K562 (cell line): Measurements from ENCODE around the gene MTF1. TPM values are rescaled to one million over a fixed set of nuclear protein-coding genes. Genes with fewer than 3 reads are reported as not detected.

Experiments
- CBFA2T3 ChIP-seq: fragments of 450-650 bp; IDR thresholded peaks from 2 replicates; pipeline ENCODE4 v1.6.1; 2017
- CBX8 ChIP-seq: fragments of 200-600 bp; sonication (generic); IDR thresholded peaks from 2 replicates; pipeline ENCODE4 v1.6.1; 2012; ENCODE audit warnings: borderline replicate concordance, mixed run types, low read depth, mild to moderate bottlenecking, moderate library complexity, mixed read lengths, low read length, control low read depth, inconsistent platforms; ENCODE audit not compliant: poor library complexity, severe bottlenecking; ENCODE audit errors: extremely low read depth
- CCAR2 ChIP-seq: fragments of 200-400 bp; formaldehyde crosslinking; IDR thresholded peaks from 2 replicates; pipeline ENCODE4 v1.6.1; 2017; ENCODE audit warnings: mild to moderate bottlenecking, low read depth, low read length
- CHD4 ChIP-seq: fragments of 200-600 bp; sonication (generic); IDR thresholded peaks from 3 replicates; pipeline ENCODE4 v1.6.1; 2012; ENCODE audit warnings: low read depth, mild to moderate bottlenecking, mixed read lengths, low read length, inconsistent platforms; ENCODE audit not compliant: insufficient read depth, insufficient replicate concordance, poor library complexity, severe bottlenecking
- DPF2 ChIP-seq: fragments of 450-650 bp; IDR thresholded peaks from 2 replicates; pipeline ENCODE4 v1.6.1; 2016
- E2F6 ChIP-seq, 2 experiments: IDR thresholded peaks; 2 replicates each; pipeline ENCODE4 v1.6.1; 2011; ENCODE audit warnings: borderline replicate concordance in 1 of 2, control low read depth in 1 of 2, low read depth in 1 of 2, low read length in 1 of 2, mild to moderate bottlenecking in 1 of 2, mixed read lengths in 1 of 2, moderate library complexity in 1 of 2; ENCODE audit not compliant: insufficient read depth in 1 of 2, insufficient read length in 1 of 2, poor library complexity in 1 of 2, severe bottlenecking in 1 of 2; ENCODE audit errors: extremely low read depth in 1 of 2
- EWSR1 ChIP-seq: fragments of 450-650 bp; IDR thresholded peaks from 2 replicates; pipeline ENCODE4 v1.6.1; 2018; ENCODE audit warnings: borderline replicate concordance, mild to moderate bottlenecking, low read depth, moderate library complexity; ENCODE audit not compliant: partially characterized antibody
- HDAC2 ChIP-seq: fragments of 450-650 bp; IDR thresholded peaks from 2 replicates; pipeline ENCODE4 v1.6.1; 2016; ENCODE audit warnings: mild to moderate bottlenecking
- IRF2 ChIP-seq: sonication (generic); formaldehyde crosslinking; IDR thresholded peaks from 2 replicates; pipeline ENCODE4 v1.8.1; 2022; ENCODE audit warnings: mild to moderate bottlenecking, missing genetic modification reagents
- MAFK ChIP-seq: IDR thresholded peaks from 2 replicates; pipeline ENCODE4 v1.6.1; 2011; ENCODE audit warnings: low read length, improper control_type of control experiment
- MTF1 ChIP-seq: fragments of 250-450 bp; sonication (Bioruptor Pico); IDR thresholded peaks from 2 replicates; pipeline ENCODE4 v1.9.0; 2021; ENCODE audit warnings: moderate library complexity, mild to moderate bottlenecking, inconsistent platforms, borderline replicate concordance
- NBN ChIP-seq: fragments of 450-650 bp; IDR thresholded peaks from 2 replicates; pipeline ENCODE4 v1.6.1; 2016; ENCODE audit warnings: low read depth, mild to moderate bottlenecking
- NR2F6 ChIP-seq: fragments of 450-650 bp; formaldehyde crosslinking; IDR thresholded peaks from 2 replicates; pipeline ENCODE4 v1.4.0; 2020; ENCODE audit warnings: mild to moderate bottlenecking
- POLR2H ChIP-seq: IDR thresholded peaks from 2 replicates; pipeline ENCODE4 v1.6.1; 2016; ENCODE audit warnings: missing genetic modification characterization, low read depth, mild to moderate bottlenecking, control low read depth, missing compliant biosample characterization, moderate library complexity
- PTTG1 ChIP-seq: fragments of 450-650 bp; IDR thresholded peaks from 2 replicates; pipeline ENCODE4 v1.6.1; 2016; ENCODE audit warnings: low read depth, mild to moderate bottlenecking, missing genetic modification characterization, missing compliant biosample characterization
- SMC3 ChIP-seq: conservative IDR thresholded peaks from 2 replicates; pipeline ENCODE4 v1.6.1; 2011; ENCODE audit warnings: low read depth, low read length, improper control_type of control experiment; ENCODE audit not compliant: insufficient read depth
- TFAP4 ChIP-seq: sonication (generic); formaldehyde crosslinking; IDR thresholded peaks from 2 replicates; pipeline ENCODE4 v1.8.0; 2022; ENCODE audit warnings: missing genetic modification reagents, mild to moderate bottlenecking, moderate library complexity, borderline replicate concordance
- XRCC4 ChIP-seq: IDR thresholded peaks from one replicate; pipeline ENCODE4 v1.6.1; 2011; ENCODE audit not compliant: insufficient read depth, insufficient read length; ENCODE audit errors: extremely low read depth
- ZBTB34 ChIP-seq: fragments of 250-450 bp; sonication (Bioruptor Pico); IDR thresholded peaks from 2 replicates; pipeline ENCODE4 v1.8.0; 2021; ENCODE audit warnings: mild to moderate bottlenecking, moderate library complexity
- ZKSCAN3 ChIP-seq: fragments of 250-450 bp; sonication (Bioruptor Pico); IDR thresholded peaks from 2 replicates; pipeline ENCODE4 v1.4.0; 2020
- ZNF277 ChIP-seq: fragments of 250-450 bp; sonication (Bioruptor Pico); IDR thresholded peaks from 2 replicates; pipeline ENCODE4 v1.8.0; 2022; ENCODE audit warnings: inconsistent platforms, mild to moderate bottlenecking, moderate library complexity, borderline replicate concordance
- ZNF584 ChIP-seq: fragments of 200-800 bp; sonication (Bioruptor generic); IDR thresholded peaks from 2 replicates; pipeline ENCODE4 v1.6.1; 2016; ENCODE audit warnings: low read depth, mild to moderate bottlenecking, missing genetic modification characterization, missing compliant biosample characterization
- polyA plus RNA-seq, 8 experiments: library from polyadenylated mRNA; depleted of rRNA in 4 of 8; stranded (reverse) in 5 of 8; unstranded in 3 of 8; fragments of >200 nt; fragmentation: Nextera tagmentation in 2 of 8; fragmentation: Illumina TruSeq in 1 of 8; extraction: Ambion mirVana in 2 of 8; extraction: Trizol in 1 of 8; gene quantifications; 2 replicates each; pipeline versions ENCODE4 v1.2.1 to v1.2.3, GENCODE V29; 2011 to 2014; ENCODE audit warnings: inconsistent platforms in 1 of 8, missing spikeins in 1 of 8
- total RNA-seq, 7 experiments: library from RNA; depleted of rRNA in 6 of 7; stranded (reverse); fragments of >200 nt in 6 of 7; fragmentation: Illumina TruSeq in 2 of 7; extraction: Trizol in 2 of 7; gene quantifications; 2 replicates each; pipeline versions ENCODE4 v1.2.1 to v1.2.3, GENCODE V29; 2011 to 2021; ENCODE audit warnings: low replicate concordance in 1 of 7

MTF1 gene
- total and polyA plus RNA-seq, 9 of the 15 experiments (the other 6 are each of a cell fraction or from before 2014, with no cell fraction given), result 1.1 to 12.2 (median 4.3) TPM

GRCh38 chr1:37859507-37860345 is at the start of gene MTF1 (continued):
- TF ChIP-seq E2F6 (IDR thresholded peaks at IDR 0.05; ENCODE audit: borderline replicate concordance in 1 of 2, extremely low read depth in 1 of 2, insufficient read depth in 1 of 2, insufficient read length in 1 of 2, low read depth in 1 of 2, low read length in 1 of 2, poor library complexity in 1 of 2, severe bottlenecking in 1 of 2), result peak; percentile 84 to 92
- TF ChIP-seq CBFA2T3, result no peak
- peak; percentile 40 for TF ChIP-seq NBN
- TF ChIP-seq ZNF277 (CRISPR knock-in tag), result no peak
- TF ChIP-seq EWSR1, result no peak
- no peak for TF ChIP-seq MTF1 (CRISPR knock-in tag)
- peak; percentile 66 for TF ChIP-seq TFAP4 (CRISPR knock-in tag)
- no peak for TF ChIP-seq PTTG1
- no peak; the same call in 1 of the 2 replicates for TF ChIP-seq MAFK
- no peak for TF ChIP-seq XRCC4
- no peak for TF ChIP-seq ZKSCAN3
- TF ChIP-seq SMC3, result peak; percentile 52
- no peak for TF ChIP-seq ZBTB34 (CRISPR knock-in tag)
- TF ChIP-seq CHD4, result no peak
- no peak for TF ChIP-seq CBX8
- no peak for TF ChIP-seq CCAR2
- peak; percentile 47; the same call in 1 of the 2 replicates for TF ChIP-seq POLR2H (tag)
- peak; percentile 94 for TF ChIP-seq HDAC2
- TF ChIP-seq NR2F6 (CRISPR knock-in tag), result peak; percentile 70; the same call in 1 of the 2 replicates
- no peak for TF ChIP-seq ZNF584 (CRISPR knock-in tag)
- TF ChIP-seq DPF2, result peak; percentile 42; the same call in 1 of the 2 replicates
- TF ChIP-seq IRF2, result no peak
